Fibroblast of lung (primary cell): ENCODE data around the gene TENM4. TPM values are rescaled to one million over a fixed set of nuclear protein-coding genes. Genes with fewer than 3 reads are reported as not detected.

Source experiments
- DNase-seq, 2 donors: peaks; one replicate each; pipeline versions ENCODE4 v3.0.0 to v3.0.0-alpha.2; 2010; ENCODE audit warnings: low read depth in 2 of 2
- H2AFZ ChIP-seq: 2 replicates; pipeline ENCODE4 v1.5.1; 2012; ENCODE audit warnings: low read length, control low read depth, inconsistent platforms
- H3K27ac ChIP-seq: 2 replicates; pipeline ENCODE4 v1.5.1; 2011; ENCODE audit warnings: low read length, control low read depth; ENCODE audit not compliant: insufficient read depth
- H3K27me3 ChIP-seq: 2 replicates; pipeline ENCODE4 v1.5.1; 2011; ENCODE audit warnings: mild to moderate bottlenecking, low read length; ENCODE audit not compliant: control insufficient read depth, insufficient read depth
- H3K36me3 ChIP-seq: 2 replicates; pipeline ENCODE4 v1.5.1; 2011; ENCODE audit warnings: low read length; ENCODE audit not compliant: control insufficient read depth, insufficient read depth
- H3K4me1 ChIP-seq: 2 replicates; pipeline ENCODE4 v1.5.1; 2011; ENCODE audit warnings: low read length; ENCODE audit not compliant: control insufficient read depth, insufficient read depth; ENCODE audit errors: extremely low read depth
- H3K4me2 ChIP-seq: 2 replicates; pipeline ENCODE4 v1.5.1; 2011; ENCODE audit warnings: low read length, control low read depth; ENCODE audit not compliant: insufficient read depth; ENCODE audit errors: extremely low read depth
- H3K4me3 ChIP-seq, 4 experiments: fragments of 200-600 bp in 1 of 4; sonication (generic) in 1 of 4; replicated peaks in 1 of 4; 2 replicates each; pipeline ENCODE4 v1.5.1; 2011 to 2016; ENCODE audit warnings: low read length in 4 of 4, low read depth in 3 of 4, mild to moderate bottlenecking in 3 of 4, control low read depth in 2 of 4, inconsistent platforms in 1 of 4, mixed read lengths in 1 of 4; ENCODE audit not compliant: insufficient read depth in 1 of 4; ENCODE audit errors: control extremely low read depth in 1 of 4
- H3K79me2 ChIP-seq: 2 replicates; pipeline ENCODE4 v1.5.1; 2012; ENCODE audit warnings: mild to moderate bottlenecking, low read length, inconsistent platforms; ENCODE audit not compliant: control insufficient read depth, insufficient read depth
- H3K9ac ChIP-seq: 2 replicates; pipeline ENCODE4 v1.5.1; 2011; ENCODE audit warnings: mild to moderate bottlenecking, low read length, control low read depth; ENCODE audit not compliant: insufficient read depth
- H3K9me3 ChIP-seq: 2 replicates; pipeline ENCODE4 v1.5.1; 2012; ENCODE audit warnings: low read depth, low read length; ENCODE audit not compliant: control insufficient read depth, insufficient read depth
- H4K20me1 ChIP-seq: 2 replicates; pipeline ENCODE4 v1.5.1; 2011; ENCODE audit warnings: low read length; ENCODE audit not compliant: control insufficient read depth, insufficient read depth; ENCODE audit errors: extremely low read depth
- CTCF ChIP-seq, 2 donors: IDR thresholded peaks in 1 of 2; conservative IDR thresholded peaks in 1 of 2; 1 replicate in 1 of 2; 2 replicates in 1 of 2; pipeline ENCODE4 v1.5.1; 2011 to 2012; ENCODE audit warnings: low read length in 2 of 2, control low read depth in 1 of 2, inconsistent platforms in 1 of 2, low read depth in 1 of 2, mild to moderate bottlenecking in 1 of 2
- EZH2 ChIP-seq: IDR thresholded peaks from 2 replicates; pipeline ENCODE4 v1.5.1; 2012; ENCODE audit warnings: low read length, control low read depth, mild to moderate bottlenecking; ENCODE audit errors: missing control alignments
- polyA plus RNA-seq, 2 donors: library from polyadenylated mRNA; depleted of rRNA in 1 of 2; stranded (reverse) in 1 of 2; unstranded in 1 of 2; fragments of >200 nt; gene quantifications; 2 replicates each; pipeline ENCODE4 v1.2.1, GENCODE V29; 2011 to 2012; ENCODE audit warnings: missing spikeins in 1 of 2
- total RNA-seq: library from RNA; depleted of rRNA; stranded (reverse); fragments of >200 nt; gene quantifications from 2 replicates; pipeline ENCODE4 v1.2.1, GENCODE V29; 2014

TENM4 gene
- total and polyA plus RNA-seq, 2 donors (not counting 1 experiment from before 2014, with no cell fraction given): 4.6 to 48.4 TPM

- H3K79me2 ChIP-seq: no peaks in the 10 kb centered on the region
- no peaks in the 10 kb centered on the region for H3K4me1 ChIP-seq
- TF ChIP-seq EZH2 (no peak), CTCF (conservative IDR thresholded peaks at IDR 0.05 in 1 of 2, IDR thresholded peaks at IDR 0.05 in 1 of 2; ENCODE audit: low read depth in 1 of 2, low read length in 2 of 2) (no peak)
- H3K36me3 ChIP-seq: no peaks in the 10 kb centered on the region
- DNase-seq: no peak
- no peaks in the 10 kb centered on the region for H4K20me1 ChIP-seq
- H3K27ac ChIP-seq: no peak overlapping the region
- H2AFZ ChIP-seq: no peak overlapping the region
- H3K4me3 ChIP-seq: peak overlapping the region in 1 of 4 experiments; percentile 4
- no peaks in the 10 kb centered on the region for H3K27me3 ChIP-seq
- H3K9ac ChIP-seq: no peak overlapping the region
- H3K4me2 ChIP-seq: no peak overlapping the region
- no peaks in the 10 kb centered on the region for H3K9me3 ChIP-seq
Measured at GRCh38 chr11:79066456-79067351, 374.1 kb downstream of the TENM4 start.

- no peaks in the 10 kb centered on the region for H3K27me3 ChIP-seq
- H3K79me2 ChIP-seq: no peaks in the 10 kb centered on the region
- no peaks in the 10 kb centered on the region for H4K20me1 ChIP-seq
- no peaks in the 10 kb centered on the region for H3K4me1 ChIP-seq
- H3K4me2 ChIP-seq: no peak overlapping the region
- H3K27ac ChIP-seq: no peak overlapping the region
- TF ChIP-seq CTCF (conservative IDR thresholded peaks at IDR 0.05 in 1 of 2, IDR thresholded peaks at IDR 0.05 in 1 of 2; ENCODE audit: low read depth in 1 of 2, low read length in 2 of 2) (peak; percentile 44 to 55), EZH2 (no peak)
- H3K36me3 ChIP-seq: no peaks in the 10 kb centered on the region
- H3K4me3 ChIP-seq: no peak overlapping the region
- DNase-seq: no peak
- no peaks in the 10 kb centered on the region for H3K9me3 ChIP-seq
- H3K9ac ChIP-seq: no peak overlapping the region
- no peak overlapping the region for H2AFZ ChIP-seq
Measured at GRCh38 chr11:79062814-79063762, 377.7 kb downstream of the TENM4 start.
